ENCODE results near the gene OR5K3.

OR5K3 gene

DNA sequence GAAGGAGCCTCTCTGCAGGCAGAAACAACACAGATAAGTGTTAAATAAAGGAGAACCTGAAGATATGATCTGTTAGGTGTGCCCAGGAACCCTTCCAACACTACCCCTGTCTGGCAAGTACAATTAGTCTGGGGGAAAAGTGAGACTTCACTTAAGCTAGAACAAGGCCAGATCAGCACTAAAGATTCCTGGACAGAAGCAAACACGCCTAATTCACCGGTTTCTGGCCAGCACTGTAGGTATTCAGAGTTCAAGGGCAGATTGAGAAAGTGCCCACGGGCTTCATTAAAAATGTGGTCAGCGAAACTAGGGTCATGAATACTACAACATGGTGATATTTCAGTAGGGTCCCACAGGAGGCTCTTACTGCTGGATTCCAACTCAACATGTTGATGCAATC lies 43.9 kb downstream of the OR5K3 start:
- FAIRE-seq = no peak

DNA sequence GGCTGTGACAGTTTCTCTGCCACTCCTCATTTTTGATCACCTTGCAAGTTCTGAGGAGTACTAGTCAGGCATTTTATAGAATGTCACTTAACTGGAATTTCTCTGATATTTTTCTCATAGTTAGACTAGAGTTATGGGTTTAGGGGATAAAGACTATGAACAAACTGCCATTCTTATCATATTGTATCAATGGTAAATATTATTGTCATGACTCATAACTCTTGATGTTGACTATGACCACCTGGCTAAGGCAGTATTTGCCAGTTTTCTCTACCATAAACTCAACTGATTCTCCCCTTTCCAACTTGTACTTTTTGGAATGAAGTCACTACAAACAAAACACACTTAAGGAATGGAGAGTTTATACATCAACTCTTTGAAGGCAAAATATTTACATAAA lies 49.8 kb downstream of the OR5K3 start:
- FAIRE-seq = no peak

Data from colon (tissue), 2 donors.